HCT116 (cell line): Measurements from ENCODE around the gene C9orf78. TPM values are rescaled to one million over a fixed set of nuclear protein-coding genes. Genes with fewer than 3 reads are reported as not detected.

Experiments
- ATAC-seq: fragments of 200-7000 bp; cut with Tn5 transposase; 2 replicates; pipeline ENCODE4 v1.9.1; 2020; ENCODE audit warnings: mild to moderate bottlenecking, moderate library complexity
- BruUV-seq: library from RNA; stranded (reverse); fragments of 400-500 nt; replicated peaks from 2 replicates; lab custom pipeline; 2021; lab: Mats Ljungman, UMichigan
- CTCF ChIA-PET: fragments of 300-600 bp; sonication (Branson Sonifier 250); formaldehyde crosslinking; loops from one replicate; lab custom pipeline; 2021; ENCODE audit warnings: antibody characterized with exemption; lab: Charles Lee
- POLR2A ChIA-PET: fragments of 300-600, 350-600 bp; sonication (Branson Sonifier 250); formaldehyde crosslinking; loops from one replicate; lab custom pipeline; 2021; ENCODE audit warnings: antibody characterized with exemption; lab: Charles Lee
- RAD21 ChIA-PET, 2 experiments: fragments of 300-600 bp; sonication (Branson Sonifier 250); formaldehyde crosslinking; loops; one replicate each; lab custom pipeline; 2023; ENCODE audit warnings: low total read pairs in 2 of 2; ENCODE audit not compliant: uncharacterized antibody in 2 of 2, unreplicated experiment in 2 of 2, low non-redundant PET in 1 of 2; lab: Charles Lee
- DNase-seq: peaks from one replicate; pipeline ENCODE4 v3.0.0-alpha.2; 2010; ENCODE audit warnings: low read depth, low spot score
- H2AFZ ChIP-seq: fragments of 200-600 bp; shearing (Covaris generic), sonication (generic); 2 replicates; pipeline ENCODE4 v1.6.1; 2017; ENCODE audit warnings: low read depth, mixed run types, mixed read lengths, antibody characterized with exemption, low read length; ENCODE audit not compliant: poor library complexity, severe bottlenecking
- H3K27ac ChIP-seq: 2 replicates; pipeline ENCODE4 v1.5.1; 2012; ENCODE audit warnings: low read depth, low read length
- H3K27me3 ChIP-seq: fragments of 200-600 bp; sonication (generic); 2 replicates; pipeline ENCODE4 v1.6.1; 2016; ENCODE audit warnings: mixed run types, low read length, mixed read lengths; ENCODE audit not compliant: insufficient read depth
- H3K36me3 ChIP-seq, 2 experiments: fragments of 200-500 bp in 1 of 2; fragments of 200-600 bp in 1 of 2; sonication (Bioruptor generic) in 1 of 2; sonication (generic) in 1 of 2; 2 replicates each; pipeline versions ENCODE4 v1.5.1 to v1.6.1; 2014 to 2016; ENCODE audit warnings: low read length in 2 of 2, inconsistent platforms in 1 of 2, mixed read lengths in 1 of 2, mixed run types in 1 of 2; ENCODE audit not compliant: insufficient read depth in 2 of 2, control insufficient read depth in 1 of 2
- H3K4me1 ChIP-seq, 2 experiments: fragments of 200-600 bp in 1 of 2; sonication (generic) in 1 of 2; 2 replicates each; pipeline versions ENCODE4 v1.5.1 to v1.6.1; 2012 to 2017; ENCODE audit warnings: low read length in 2 of 2, inconsistent platforms in 1 of 2, mild to moderate bottlenecking in 1 of 2, mixed read lengths in 1 of 2, mixed run types in 1 of 2, moderate library complexity in 1 of 2; ENCODE audit not compliant: insufficient read depth in 2 of 2, control insufficient read depth in 1 of 2
- H3K4me2 ChIP-seq: fragments of 200-600 bp; sonication (generic); 2 replicates; pipeline ENCODE4 v1.6.1; 2017; ENCODE audit warnings: mixed run types, low read length, mixed read lengths
- H3K4me3 ChIP-seq, 2 experiments: fragments of 200-600 bp in 1 of 2; sonication (generic) in 1 of 2; replicated peaks in 1 of 2; 2 replicates each; pipeline ENCODE4 v1.5.1; 2011 to 2016; ENCODE audit warnings: low read length in 2 of 2, control low read depth in 1 of 2, low read depth in 1 of 2, mild to moderate bottlenecking in 1 of 2, mixed read lengths in 1 of 2, mixed run types in 1 of 2
- H3K79me2 ChIP-seq: fragments of 200-600 bp; sonication (generic); 2 replicates; pipeline ENCODE4 v1.6.1; 2017; ENCODE audit warnings: mild to moderate bottlenecking, mixed run types, low read length, moderate library complexity, mixed read lengths; ENCODE audit not compliant: insufficient read depth
- H3K9ac ChIP-seq: fragments of 200-600 bp; sonication (generic); 2 replicates; pipeline ENCODE4 v1.6.1; 2016; ENCODE audit warnings: low read length, mixed read lengths
- H3K9me2 ChIP-seq: fragments of 200-600 bp; sonication (generic), shearing (Covaris generic); 2 replicates; pipeline ENCODE4 v1.6.1; 2017; ENCODE audit warnings: mixed run types, mild to moderate bottlenecking, moderate library complexity; ENCODE audit not compliant: insufficient read depth
- H3K9me3 ChIP-seq, 2 experiments: fragments of 200-500 bp in 1 of 2; fragments of 200-600 bp in 1 of 2; sonication (Bioruptor generic) in 1 of 2; sonication (generic) in 1 of 2; 2 replicates each; pipeline ENCODE4 v1.6.1; 2014 to 2017; ENCODE audit warnings: low read length in 2 of 2, mixed read lengths in 2 of 2, inconsistent platforms in 1 of 2, low read depth in 1 of 2, mild to moderate bottlenecking in 1 of 2, mixed run types in 1 of 2, moderate library complexity in 1 of 2; ENCODE audit not compliant: control insufficient read depth in 1 of 2, insufficient read depth in 1 of 2
- H4K20me1 ChIP-seq: fragments of 200-600 bp; sonication (generic), shearing (Covaris generic); 2 replicates; pipeline ENCODE4 v1.6.1; 2017; ENCODE audit warnings: mixed run types, mild to moderate bottlenecking, moderate library complexity; ENCODE audit not compliant: insufficient read depth
- EZH2 ChIP-seq: fragments of 200-600 bp; sonication (generic); IDR thresholded peaks from 2 replicates; pipeline ENCODE4 v1.6.1; 2017; ENCODE audit warnings: antibody characterized with exemption, mixed run types
- JUND ChIP-seq: IDR thresholded peaks from 2 replicates; pipeline ENCODE4 v1.6.1; 2012
- RAD21 ChIP-seq: IDR thresholded peaks from 2 replicates; pipeline ENCODE4 v1.6.1; 2012; ENCODE audit warnings: low read depth, mild to moderate bottlenecking
- SIN3A ChIP-seq: IDR thresholded peaks from 2 replicates; pipeline ENCODE4 v1.6.1; 2012; ENCODE audit warnings: low read depth
- TCF7L2 ChIP-seq: IDR thresholded peaks from 2 replicates; pipeline ENCODE4 v1.7.0; 2011; ENCODE audit warnings: borderline replicate concordance, inconsistent platforms; ENCODE audit not compliant: insufficient read depth, insufficient read length; ENCODE audit errors: extremely low read depth
- YY1 ChIP-seq: IDR thresholded peaks from 2 replicates; pipeline ENCODE4 v1.6.1; 2011; ENCODE audit warnings: low read length, low read depth, moderate library complexity, mild to moderate bottlenecking; ENCODE audit not compliant: insufficient replicate concordance; ENCODE audit errors: extremely low read depth
- ZFX ChIP-seq: fragments of 450-650 bp; IDR thresholded peaks from 2 replicates; pipeline ENCODE4 v1.6.1; 2017
- intact Hi-C: fragments of 100-400 bp; cut with micrococcal nuclease; formaldehyde crosslinking; loops from 2 replicates; pipeline ENCODE4 v1.10.0; 2022
- total RNA-seq: library from RNA; stranded (reverse); gene quantifications from one replicate; pipeline ENCODE4 v1.2.1, GENCODE V29; 2021; ENCODE audit not compliant: unreplicated experiment
- TF ChIP-seq, protein P1 (sequence below), 3 experiments: fragments of 200-600 bp in 1 of 3; sonication (generic) in 1 of 3; IDR thresholded peaks in 2 of 3; conservative IDR thresholded peaks in 1 of 3; 2 replicates each; pipeline ENCODE4 v1.5.1; 2012 to 2017; ENCODE audit warnings: low read depth in 2 of 3, low read length in 2 of 3, antibody characterized with exemption in 1 of 3, borderline replicate concordance in 1 of 3, control low read depth in 1 of 3, mild to moderate bottlenecking in 1 of 3, mixed read lengths in 1 of 3, mixed run types in 1 of 3, moderate library complexity in 1 of 3; ENCODE audit not compliant: insufficient read depth in 1 of 3

C9orf78 gene
- total RNA-seq, 1 experiment from 2014 or later, result 41.4 TPM

GRCh38 chr9:129836311-129837007 lies 1.4 kb upstream of the C9orf78 start:
- DNase-seq, result no peak
- ChIA-PET RAD21 (no interaction called here), POLR2A (no interaction called here), CTCF (interaction anchor here (0.8 kb wide), 1 partner anchor 9 kb away, joined by 3 read pairs; no protein-coding TSS in a partner anchor)
- peak overlapping the region; percentile 60 to 100 for H3K4me3 ChIP-seq
- no peaks in the 10 kb centered on the region for H3K9me3 ChIP-seq
- intact Hi-C loops, result no loop called here
- H3K4me2 ChIP-seq, result peak overlapping the region; percentile 94
- no peak overlapping the region for H2AFZ ChIP-seq
- peaks cover 3 to 8% of the 10 kb centered on the region in 2 experiments; a peak in 2 of 4 replicates for H3K36me3 ChIP-seq
- TF ChIP-seq YY1, result no peak
- TF ChIP-seq, protein P1, sequence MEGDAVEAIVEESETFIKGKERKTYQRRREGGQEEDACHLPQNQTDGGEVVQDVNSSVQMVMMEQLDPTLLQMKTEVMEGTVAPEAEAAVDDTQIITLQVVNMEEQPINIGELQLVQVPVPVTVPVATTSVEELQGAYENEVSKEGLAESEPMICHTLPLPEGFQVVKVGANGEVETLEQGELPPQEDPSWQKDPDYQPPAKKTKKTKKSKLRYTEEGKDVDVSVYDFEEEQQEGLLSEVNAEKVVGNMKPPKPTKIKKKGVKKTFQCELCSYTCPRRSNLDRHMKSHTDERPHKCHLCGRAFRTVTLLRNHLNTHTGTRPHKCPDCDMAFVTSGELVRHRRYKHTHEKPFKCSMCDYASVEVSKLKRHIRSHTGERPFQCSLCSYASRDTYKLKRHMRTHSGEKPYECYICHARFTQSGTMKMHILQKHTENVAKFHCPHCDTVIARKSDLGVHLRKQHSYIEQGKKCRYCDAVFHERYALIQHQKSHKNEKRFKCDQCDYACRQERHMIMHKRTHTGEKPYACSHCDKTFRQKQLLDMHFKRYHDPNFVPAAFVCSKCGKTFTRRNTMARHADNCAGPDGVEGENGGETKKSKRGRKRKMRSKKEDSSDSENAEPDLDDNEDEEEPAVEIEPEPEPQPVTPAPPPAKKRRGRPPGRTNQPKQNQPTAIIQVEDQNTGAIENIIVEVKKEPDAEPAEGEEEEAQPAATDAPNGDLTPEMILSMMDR (IDR thresholded peaks at IDR 0.05 in 2 of 3, conservative IDR thresholded peaks at IDR 0.05 in 1 of 3; ENCODE audit: borderline replicate concordance in 1 of 3, insufficient read depth in 1 of 3, low read depth in 2 of 3, low read length in 2 of 3), result peak in 1 of 3 experiments; percentile 6; a peak in 1 of 6 replicates
- peak overlapping the region; percentile 90 for H3K9ac ChIP-seq
- H4K20me1 ChIP-seq, result no peaks in the 10 kb centered on the region
- H3K27ac ChIP-seq, result no peak overlapping the region
- ATAC-seq, result no peak
- peaks cover 4 to 18% of the 10 kb centered on the region in 2 experiments; a peak in 3 of 4 replicates for H3K4me1 ChIP-seq
- BruUV-seq, result no TSS peak
- peaks cover 19% of the 10 kb centered on the region for H3K79me2 ChIP-seq
- H3K27me3 ChIP-seq, result no peaks in the 10 kb centered on the region
- H3K9me2 ChIP-seq, result no peaks in the 10 kb centered on the region

DNA sequence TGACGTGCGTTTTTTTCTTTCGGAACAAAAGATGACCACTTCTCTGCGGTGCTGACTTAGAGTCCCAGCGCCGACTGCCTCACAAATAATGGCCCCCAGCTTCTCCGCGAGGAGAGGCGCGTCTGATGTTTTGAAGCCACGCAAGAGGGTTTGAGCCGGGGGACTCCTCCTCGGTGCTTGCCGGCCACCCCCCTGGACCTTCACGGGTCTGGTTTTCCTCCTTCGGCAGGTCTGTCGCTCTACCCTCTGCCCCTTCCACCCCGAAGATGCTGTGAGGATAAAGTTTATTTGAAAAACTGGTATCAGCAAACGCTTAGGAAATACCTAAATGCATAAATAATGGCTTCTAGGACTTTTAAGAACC lies 767 bp upstream of the C9orf78 start:
- H3K4me1 ChIP-seq, result peaks cover 4 to 18% of the 10 kb centered on the region in 2 experiments; a peak in 3 of 4 replicates
- peak overlapping the region; percentile 60 to 100 for H3K4me3 ChIP-seq
- peak overlapping the region; percentile 90 for H3K9ac ChIP-seq
- intact Hi-C loops, result no loop called here
- CTCF ChIA-PET, result no interaction called here
- no peaks in the 10 kb centered on the region for H3K9me2 ChIP-seq
- H3K4me2 ChIP-seq, result peak overlapping the region; percentile 94
- no peak overlapping the region for H2AFZ ChIP-seq
- POLR2A ChIA-PET, result no interaction called here
- no peak for ATAC-seq
- H3K79me2 ChIP-seq, result peaks cover 19% of the 10 kb centered on the region
- DNase-seq, result no peak
- H4K20me1 ChIP-seq, result no peaks in the 10 kb centered on the region
- RAD21 ChIA-PET, result no interaction called here
- BruUV-seq, result TSS peak; percentile 67
- H3K27me3 ChIP-seq, result no peaks in the 10 kb centered on the region
- TF ChIP-seq RAD21 (no peak), EZH2 (no peak), SIN3A (no peak), JUND (no peak), ZFX (no peak), TCF7L2 (no peak)
- peaks cover 7 to 11% of the 10 kb centered on the region in 2 experiments for H3K36me3 ChIP-seq
- H3K9me3 ChIP-seq, result no peaks in the 10 kb centered on the region
- H3K27ac ChIP-seq, result peak overlapping the region; percentile 54; the same call in 1 of the 2 replicates
